Prostate gland (tissue), 2 donors: Measurements from ENCODE around the gene CTBP1.

Experiments
- CTCF ChIP-seq, 4 experiments: fragments of 200-600 bp in 2 of 4; fragments of 450-650 bp in 2 of 4; sonication (generic) in 2 of 4; IDR thresholded peaks; 1 replicate in 3 of 4; 2 replicates in 1 of 4; pipeline ENCODE4 v1.5.1; 2016 to 2019; ENCODE audit warnings: antibody characterized with exemption in 4 of 4, mild to moderate bottlenecking in 2 of 4, moderate library complexity in 2 of 4
- POLR2A ChIP-seq: fragments of 450-650 bp; IDR thresholded peaks from one replicate; pipeline ENCODE4 v1.6.1; 2016; ENCODE audit warnings: antibody characterized with exemption, mild to moderate bottlenecking
- POLR2AphosphoS5 ChIP-seq: sonication (generic); formaldehyde crosslinking; IDR thresholded peaks from one replicate; pipeline ENCODE4 v1.6.1; 2017; ENCODE audit warnings: antibody characterized with exemption

- TF ChIP-seq CTCF (IDR thresholded peaks at IDR 0.05): no peak
- no peak for TF ChIP-seq POLR2AphosphoS5
- no peak for TF ChIP-seq POLR2A
Observed at GRCh38 chr4:1234309-1234695, 14.6 kb downstream of the CTBP1 start.
